GM18951 (cell line): ENCODE data around the gene LGR5.

Experiments used
- POLR2A ChIP-seq: IDR thresholded peaks from 4 replicates; pipeline ENCODE4 v1.6.1; 2011; ENCODE audit warnings: mild to moderate bottlenecking; ENCODE audit not compliant: insufficient read length, insufficient read depth; ENCODE audit errors: extremely low read depth
- in situ Hi-C: fragments of 300-500 bp; cut with MboI; formaldehyde crosslinking; loops from one replicate; pipeline ENCODE4 v1.12.0; 2022; ENCODE audit warnings: low sequenced_read_pairs, mixed read lengths, inconsistent platforms; ENCODE audit not compliant: unreplicated experiment

LGR5 gene

DNA sequence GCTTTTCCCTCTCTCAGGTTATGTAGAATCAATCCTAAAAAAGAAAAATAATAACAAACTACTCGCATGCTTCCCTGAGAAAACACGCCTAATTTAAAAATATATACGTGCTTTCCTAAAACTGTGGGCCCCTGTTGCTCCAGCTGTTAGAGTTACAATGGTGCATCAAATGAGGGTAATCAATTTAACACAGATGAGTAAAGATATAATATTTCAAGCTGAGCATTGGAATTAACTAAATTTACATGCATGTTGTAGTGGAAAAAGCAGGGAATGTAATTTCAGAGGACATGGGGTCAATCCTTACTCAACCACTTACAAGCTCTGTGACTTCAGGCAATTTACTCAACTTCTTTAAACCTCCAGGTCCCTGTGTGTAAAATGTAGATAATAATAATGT is 22.4 kb upstream of the LGR5 start:
- in situ Hi-C loops, result loop anchor here (25.0 kb wide), 1 partner anchor 320 kb away; no protein-coding TSS in a partner anchor
- no peak for TF ChIP-seq POLR2A

GRCh38 chr12:71420775-71421406 is 18.7 kb upstream of the LGR5 start:
- no peak for TF ChIP-seq POLR2A
- in situ Hi-C loops, result loop anchor here (25.0 kb wide), 1 partner anchor 316 kb away; no protein-coding TSS in a partner anchor

- in situ Hi-C loops, result no loop called here
- TF ChIP-seq POLR2A, result no peak
Measured at GRCh38 chr12:71425568-71426299, 13.9 kb upstream of the LGR5 start.

DNA sequence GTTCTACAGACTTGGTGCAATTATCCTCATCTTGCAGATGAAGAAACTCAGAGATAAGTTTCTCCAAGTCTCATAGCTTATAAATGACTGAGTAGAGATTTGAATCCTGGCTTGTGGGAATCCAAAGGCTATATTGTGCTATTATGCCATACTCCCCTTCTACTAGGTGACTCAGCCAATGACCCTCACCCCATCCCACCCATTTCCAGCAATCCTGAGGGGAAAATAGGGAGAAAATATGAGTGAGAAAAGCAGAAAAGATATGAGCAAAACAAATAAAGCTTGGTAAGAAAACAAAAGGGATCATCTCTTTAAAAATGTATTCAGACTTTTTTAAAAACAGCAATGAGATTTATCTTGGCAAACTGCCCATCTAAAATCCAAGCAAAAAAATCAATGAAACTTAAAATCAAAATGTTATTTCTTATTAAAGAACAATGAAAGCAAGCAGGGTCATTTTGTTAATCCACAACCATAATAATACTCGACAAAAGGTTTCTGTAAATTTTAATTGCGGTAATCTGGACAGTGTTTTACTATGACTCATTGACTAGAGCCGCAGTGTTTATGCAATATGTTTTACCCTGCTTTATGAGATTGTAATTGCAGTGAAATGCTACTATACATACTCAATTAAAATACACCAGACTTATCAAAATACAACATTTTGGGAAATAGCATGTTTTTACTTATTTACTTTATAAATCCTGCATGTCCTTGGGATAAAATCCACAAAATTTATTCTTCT is 13.1 kb upstream of the LGR5 start:
- TF ChIP-seq POLR2A, result no peak
- in situ Hi-C loops, result no loop called here

GRCh38 chr12:71430756-71431155 is 8.8 kb upstream of the LGR5 start:
- TF ChIP-seq POLR2A, result no peak
- in situ Hi-C loops, result no loop called here

- in situ Hi-C loops, result no loop called here
- no peak for TF ChIP-seq POLR2A
Measured at GRCh38 chr12:71431991-71432390, 7.6 kb upstream of the LGR5 start.

DNA sequence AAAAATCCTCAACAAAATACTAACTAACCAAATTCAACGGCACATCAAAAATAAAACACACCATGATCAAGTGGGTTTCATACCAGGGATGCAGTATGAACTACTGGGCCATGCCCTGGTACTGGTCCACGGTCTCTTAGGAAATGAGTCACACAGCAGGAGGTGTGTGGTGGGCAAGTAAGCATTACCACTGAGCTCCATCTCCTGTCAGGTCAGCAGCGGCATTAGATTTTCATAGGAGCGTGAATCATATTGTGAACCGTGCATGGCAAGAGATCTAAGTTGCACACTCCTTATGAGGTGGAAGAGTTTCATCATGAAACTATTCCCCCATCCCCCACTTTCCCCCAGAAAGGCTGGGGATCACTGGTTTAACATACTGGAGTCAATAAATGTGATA is 6.7 kb upstream of the LGR5 start:
- TF ChIP-seq POLR2A, result no peak
- in situ Hi-C loops, result no loop called here

GRCh38 chr12:71436696-71437095 is 2.9 kb upstream of the LGR5 start:
- in situ Hi-C loops, result no loop called here
- TF ChIP-seq POLR2A, result no peak

DNA sequence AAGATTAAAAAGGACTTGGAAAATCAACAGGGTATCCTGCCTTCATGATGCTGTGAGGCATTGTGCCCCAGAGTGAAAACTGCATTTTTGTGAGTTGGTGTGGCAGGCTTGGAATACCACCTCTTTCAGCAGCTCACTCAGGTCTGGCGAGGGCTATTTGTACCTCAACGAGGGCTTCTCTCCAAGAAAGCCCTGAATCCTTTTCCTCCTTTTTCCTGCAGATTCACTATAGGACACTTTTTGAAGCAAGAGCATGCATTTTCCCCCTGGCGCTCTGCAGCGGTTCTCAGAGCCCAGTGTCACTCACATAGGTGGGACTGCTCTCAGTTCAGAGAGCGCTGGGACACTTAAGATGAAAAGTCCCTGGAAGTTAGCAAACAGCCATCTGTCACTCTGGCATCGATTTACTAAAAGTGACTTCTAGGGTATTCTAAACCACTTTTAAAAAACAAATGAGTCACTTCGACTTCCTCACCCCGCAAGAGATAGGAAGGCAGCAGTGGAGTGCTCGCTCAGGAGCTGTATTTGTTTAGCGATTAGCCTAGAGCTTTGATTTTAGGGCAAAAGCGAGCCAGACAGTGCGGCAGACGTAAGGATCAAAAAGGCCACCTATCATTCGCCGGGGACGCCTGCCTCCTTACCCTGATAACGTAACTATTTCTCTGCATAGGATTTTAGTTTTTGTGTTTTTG is 782 bp upstream of the LGR5 start:
- in situ Hi-C loops, result no loop called here

GRCh38 chr12:71439362-71439612 is 311 bp upstream of the LGR5 start:
- TF ChIP-seq POLR2A, result no peak
- in situ Hi-C loops, result no loop called here

More for the DNA sequence above, 782 bp upstream of the LGR5 start:
- no peak for TF ChIP-seq POLR2A

DNA sequence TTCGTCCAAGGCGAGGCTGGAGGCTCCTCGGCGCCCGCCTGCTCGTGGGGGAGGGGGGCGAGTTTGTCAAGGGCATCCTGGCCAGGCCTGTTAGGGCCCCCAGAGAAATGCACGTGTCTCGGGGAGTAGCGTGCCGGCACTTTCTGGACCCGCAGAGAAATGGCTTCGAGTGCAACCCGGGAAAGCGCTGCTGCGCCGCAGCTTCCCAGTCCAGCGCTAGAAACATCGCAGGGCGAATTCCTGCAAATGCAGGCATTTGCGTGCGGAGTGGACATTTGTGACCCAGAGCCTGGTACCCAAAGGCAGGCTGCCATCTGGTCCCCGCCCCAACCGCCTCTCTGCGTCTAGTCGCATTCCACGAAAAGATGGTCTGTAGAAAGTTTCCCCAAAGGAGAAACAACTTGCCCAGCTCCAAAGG is 756 bp downstream of the LGR5 start:
- in situ Hi-C loops, result no loop called here
- no peak for TF ChIP-seq POLR2A

- in situ Hi-C loops, result no loop called here
- no peak for TF ChIP-seq POLR2A
Measured at GRCh38 chr12:71440763-71441748, 1.5 kb downstream of the LGR5 start.
